GM19035 (cell line): ENCODE measurements around the gene CEP164.
"Not testable (repeated sequence)": the region's sequence is repeated elsewhere in the genome, so short reads cannot be mapped to it uniquely, and the experiment has no call there.

Source experiments
- ATAC-seq: cut with Tn5 transposase; IDR thresholded peaks from one replicate; pipeline ENCODE4 v1.9.1; 2021; ENCODE audit not compliant: unreplicated experiment

Gene CEP164

DNA sequence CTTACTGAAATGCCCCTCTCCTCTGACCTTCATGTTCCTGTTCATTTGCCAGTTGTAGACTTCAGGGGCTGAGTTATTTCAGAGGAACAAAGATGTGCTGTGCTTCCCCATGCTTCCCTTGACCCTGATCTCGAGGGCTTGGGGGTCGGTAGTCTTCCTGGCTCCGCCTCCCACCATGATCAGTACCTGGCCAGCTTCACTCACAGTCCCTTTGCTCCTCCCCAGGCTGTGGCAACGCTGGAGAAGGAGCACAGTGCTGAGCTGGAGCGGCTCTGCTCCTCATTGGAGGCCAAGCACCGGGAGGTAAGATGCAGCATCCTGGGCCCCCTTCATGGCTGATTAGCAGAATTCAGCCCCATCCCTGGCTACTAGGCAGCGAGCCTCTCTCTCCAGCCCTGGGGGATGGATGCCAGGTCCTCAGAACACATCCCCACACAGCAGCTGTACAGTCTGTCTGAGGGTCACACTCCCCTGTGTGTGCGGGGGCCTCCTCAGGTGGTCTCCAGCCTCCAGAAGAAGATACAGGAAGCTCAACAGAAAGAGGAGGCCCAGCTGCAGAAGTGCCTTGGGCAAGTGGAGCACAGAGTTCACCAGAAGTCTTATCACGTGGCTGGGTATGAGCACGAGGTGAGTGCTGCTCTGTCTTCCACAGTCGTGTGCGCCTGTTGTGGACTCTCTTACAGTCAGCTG lies 64.5 kb downstream of the CEP164 start:
- no peak for ATAC-seq

DNA sequence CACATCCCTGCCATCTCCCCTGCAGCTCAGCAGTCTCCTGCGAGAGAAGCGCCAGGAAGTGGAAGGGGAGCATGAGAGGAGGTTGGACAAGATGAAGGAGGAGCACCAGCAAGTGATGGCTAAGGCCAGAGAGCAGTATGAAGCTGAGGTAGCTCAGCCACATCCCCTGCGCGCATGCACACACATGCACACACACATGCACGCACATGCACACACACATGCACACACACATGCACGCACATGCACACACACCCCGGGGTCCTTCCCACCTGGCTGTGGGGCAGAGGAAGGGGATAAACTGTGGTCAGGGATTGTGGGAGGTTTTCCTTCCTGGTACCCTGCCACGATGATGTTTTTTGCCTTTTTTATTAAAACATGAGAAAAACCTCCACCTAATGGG lies 65.3 kb downstream of the CEP164 start:
- ATAC-seq, result no peak

- ATAC-seq, result no peak
These were observed 66.7 kb downstream of the CEP164 start for GRCh38 chr11:117394221-117394925.

- no peak for ATAC-seq
These were observed 67.8 kb downstream of the CEP164 start for GRCh38 chr11:117395476-117395875.

DNA sequence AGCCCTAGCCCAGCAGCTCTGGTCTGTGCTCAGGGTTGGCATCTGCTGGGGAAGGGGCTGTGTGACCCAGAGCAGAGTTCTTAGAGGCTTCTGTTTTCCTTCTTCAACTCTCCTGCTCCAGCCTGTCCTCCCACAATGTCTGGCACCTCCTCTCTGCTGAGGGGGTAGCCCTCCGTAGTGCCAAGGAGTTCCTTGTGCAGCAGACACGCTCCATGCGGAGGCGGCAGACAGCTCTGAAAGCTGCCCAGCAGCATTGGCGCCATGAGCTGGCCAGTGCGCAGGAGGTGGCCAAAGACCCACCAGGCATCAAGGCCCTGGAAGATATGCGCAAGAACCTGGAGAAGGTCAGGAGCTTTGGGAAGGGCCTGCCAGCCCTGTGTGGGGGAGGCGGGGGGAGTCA lies 69.3 kb downstream of the CEP164 start:
- no peak for ATAC-seq

DNA sequence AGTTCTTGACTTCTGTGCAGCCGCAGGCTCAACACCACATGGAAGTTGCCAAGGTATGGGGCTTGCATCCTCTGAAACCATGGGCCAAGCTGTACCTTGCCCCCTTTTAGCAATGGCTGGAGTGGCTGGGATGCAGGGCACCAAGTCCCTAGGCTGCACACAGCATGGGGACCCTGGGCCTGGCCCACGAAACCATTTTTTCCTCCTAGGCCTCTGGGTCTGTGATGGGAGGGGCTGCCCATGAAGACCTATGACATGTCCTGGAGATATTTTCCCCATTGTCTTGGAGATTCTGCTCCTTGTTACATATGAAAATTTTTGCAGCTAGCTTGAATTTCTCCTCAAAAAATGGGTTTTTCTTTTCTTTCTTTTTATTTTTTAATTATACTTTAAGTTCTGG lies 71.0 kb downstream of the CEP164 start:
- ATAC-seq, result not testable (repeated sequence)

DNA sequence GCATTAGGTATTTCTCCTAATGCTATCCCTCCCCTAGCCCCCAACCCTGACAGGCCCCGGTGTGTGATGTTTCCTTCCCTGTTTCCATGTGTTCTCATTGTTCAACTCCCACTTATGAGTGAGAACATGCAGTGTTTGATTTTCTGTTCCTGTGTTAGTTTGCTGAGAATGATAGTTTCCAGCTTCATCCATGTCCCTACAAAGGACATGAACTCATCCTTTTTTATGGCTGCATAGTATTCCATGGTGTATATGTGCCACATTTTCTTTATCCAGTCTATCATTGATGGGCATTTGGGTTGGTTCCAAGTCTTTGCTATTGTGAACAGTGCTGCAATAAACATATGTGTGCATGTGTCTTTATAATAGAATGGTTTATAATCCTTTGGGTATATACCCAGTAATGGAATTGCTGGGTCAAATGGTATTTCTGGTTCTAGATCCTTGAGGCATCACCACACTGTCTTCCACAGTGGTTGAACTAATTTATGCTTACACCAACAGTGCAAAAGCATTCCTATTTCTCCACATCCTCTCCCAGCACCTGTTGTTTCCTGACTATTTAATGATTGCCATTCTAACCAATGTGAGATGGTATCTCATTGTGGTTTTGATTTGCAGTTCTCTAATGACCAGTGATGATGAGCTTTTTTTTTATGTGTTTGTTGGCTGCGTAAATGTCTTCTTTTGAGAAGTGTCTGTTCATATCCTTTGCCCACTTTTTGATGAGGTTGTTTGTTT lies 71.6 kb downstream of the CEP164 start:
- ATAC-seq, result not testable (repeated sequence)

GRCh38 chr11:117405898-117406297 lies 78.2 kb downstream of the CEP164 start:
- ATAC-seq, result not testable (repeated sequence)

GRCh38 chr11:117407016-117407415 lies 79.4 kb downstream of the CEP164 start:
- ATAC-seq, result no peak

DNA sequence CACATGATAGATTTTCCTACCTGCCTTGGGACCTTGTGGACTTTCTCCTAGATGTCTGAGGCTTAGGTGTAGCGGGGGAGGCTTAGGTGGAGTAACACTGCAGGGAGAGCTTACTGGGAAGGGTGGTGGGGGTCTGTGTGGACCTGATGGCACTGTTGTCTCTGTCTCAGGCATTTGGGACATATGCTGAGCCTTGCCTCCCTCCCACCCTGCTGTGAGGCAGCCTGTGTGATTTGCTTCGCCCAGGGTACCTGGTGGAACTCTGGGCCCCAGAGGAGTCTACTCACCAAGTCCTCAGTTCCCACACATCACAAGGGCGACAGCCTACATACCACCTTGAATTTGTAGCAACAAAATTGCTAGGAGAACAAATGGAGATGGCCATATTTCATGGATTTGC lies 80.7 kb downstream of the CEP164 start:
- ATAC-seq, result no peak

DNA sequence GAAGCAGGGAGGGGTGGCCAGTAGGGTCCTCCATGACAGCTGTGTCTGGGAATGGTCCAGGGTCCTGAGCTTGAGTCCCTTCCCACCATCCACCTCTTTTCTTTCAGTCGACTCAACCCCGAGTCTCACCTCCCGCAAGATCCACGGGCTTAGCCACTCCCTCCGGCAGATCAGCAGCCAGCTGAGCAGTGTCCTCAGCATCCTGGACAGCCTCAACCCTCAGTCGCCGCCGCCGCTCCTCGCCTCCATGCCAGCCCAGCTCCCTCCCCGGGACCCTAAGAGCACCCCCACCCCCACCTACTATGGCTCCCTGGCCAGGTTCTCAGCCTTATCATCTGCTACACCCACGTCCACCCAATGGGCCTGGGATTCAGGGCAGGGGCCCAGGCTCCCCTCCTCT lies 81.9 kb downstream of the CEP164 start:
- ATAC-seq, result no peak

- no peak for ATAC-seq
These were observed 82.6 kb downstream of the CEP164 start for GRCh38 chr11:117410238-117410637.

- ATAC-seq, result no peak
These were observed 83.4 kb downstream of the CEP164 start for GRCh38 chr11:117410861-117411710.

GRCh38 chr11:117411736-117412135 lies 84.1 kb downstream of the CEP164 start:
- no peak for ATAC-seq

DNA sequence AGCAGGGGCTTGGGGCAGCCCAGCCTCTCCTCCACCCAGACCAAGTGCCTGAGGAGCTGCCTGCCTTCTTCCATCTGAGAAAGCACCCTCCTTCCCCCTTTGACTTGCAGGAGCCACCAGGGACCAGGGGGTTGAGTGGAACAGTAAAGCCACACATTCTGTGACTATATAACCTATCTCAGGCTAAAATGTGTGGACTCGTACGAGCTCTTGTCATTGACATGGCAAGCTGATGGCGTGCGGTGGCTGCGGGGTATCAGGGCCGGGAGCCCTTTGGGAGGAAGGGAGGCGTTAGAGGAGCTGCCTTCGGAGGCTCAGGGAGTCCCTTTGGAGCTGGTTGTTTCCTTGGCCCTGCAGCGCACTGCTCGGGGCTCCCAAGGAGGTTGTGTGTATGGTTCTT lies 84.5 kb downstream of the CEP164 start:
- ATAC-seq, result no peak

DNA sequence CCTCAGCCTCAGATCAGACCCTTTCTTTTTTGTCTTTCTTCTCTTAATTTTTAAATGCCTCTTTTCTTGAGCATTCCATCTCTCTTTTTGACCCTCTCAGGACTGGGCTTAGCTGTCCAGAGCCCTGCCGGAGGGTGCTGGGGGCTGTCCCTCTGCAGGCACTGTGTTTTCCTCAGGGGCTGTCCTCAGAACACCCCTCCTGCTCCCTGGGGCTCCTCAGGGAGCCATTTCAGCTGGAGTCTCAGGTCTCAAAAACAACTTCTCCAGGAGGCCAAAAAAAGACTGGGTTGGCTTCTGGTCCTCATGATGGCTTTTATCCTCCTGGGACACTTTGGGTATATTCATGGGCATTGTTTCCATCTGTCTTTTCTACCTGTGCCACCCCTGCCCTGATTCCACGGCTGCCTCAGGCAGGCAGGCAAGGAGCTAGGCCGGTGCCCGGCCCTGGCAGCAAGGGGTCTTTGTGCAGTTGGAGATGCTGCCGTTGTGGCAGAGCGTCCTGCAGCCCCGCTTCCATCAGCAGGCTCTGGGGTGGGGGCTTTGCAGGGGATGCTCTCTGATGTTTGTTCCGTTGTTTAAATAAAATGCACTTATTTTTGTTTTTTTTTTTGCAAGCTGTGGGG lies 85.1 kb downstream of the CEP164 start:
- ATAC-seq, result no peak

GRCh38 chr11:117413616-117414015 lies 86.0 kb downstream of the CEP164 start:
- ATAC-seq, result no peak

GRCh38 chr11:117414724-117415123 lies 87.1 kb downstream of the CEP164 start:
- ATAC-seq, result no peak

- ATAC-seq, result no peak
These were observed 87.8 kb downstream of the CEP164 start for GRCh38 chr11:117415358-117415896.

DNA sequence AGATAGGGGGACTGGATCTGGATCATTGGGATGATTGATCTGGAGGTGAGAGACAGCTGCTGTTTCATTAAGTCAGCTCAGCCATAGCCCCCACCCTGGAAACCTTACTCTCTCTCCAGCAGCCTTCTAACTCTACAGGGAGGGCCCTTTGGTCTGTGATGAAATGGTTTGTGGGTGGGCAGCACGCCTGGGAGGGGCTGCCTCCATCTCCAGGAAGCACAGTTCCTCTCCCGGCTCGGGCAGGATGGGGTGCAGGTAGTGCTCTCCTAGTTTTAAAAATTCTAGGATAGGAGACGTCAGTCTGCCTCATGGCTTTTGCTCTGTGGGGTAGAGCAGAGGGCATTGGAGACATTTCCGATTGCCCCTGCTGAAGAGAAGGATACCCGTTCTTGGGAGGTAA lies 89.7 kb downstream of the CEP164 start:
- ATAC-seq, result no peak
